Neural cell (in vitro differentiated cells): Measurements from ENCODE around the gene ACTRT2.

Source experiments
- EZH2 ChIP-seq: fragments of 200-600, 300-800 bp; shearing (Covaris generic), sonication (generic); IDR thresholded peaks from 2 replicates; pipeline ENCODE4 v1.6.1; 2014; ENCODE audit warnings: antibody characterized with exemption, low read length, borderline replicate concordance, mild to moderate bottlenecking; ENCODE audit not compliant: insufficient read depth, poor library complexity, severe bottlenecking
- MXI1 ChIP-seq: fragments of 450-650 bp; conservative IDR thresholded peaks from 2 replicates; pipeline ENCODE4 v1.6.1; 2014; ENCODE audit warnings: antibody characterized with exemption, mild to moderate bottlenecking; ENCODE audit not compliant: poor library complexity, severe bottlenecking
- POLR2AphosphoS5 ChIP-seq: IDR thresholded peaks from 2 replicates; pipeline ENCODE4 v1.6.1; 2012
- TF ChIP-seq, protein P1 (sequence below): fragments of 450-650 bp; IDR thresholded peaks from 2 replicates; pipeline ENCODE4 v1.5.1; 2014; ENCODE audit warnings: antibody characterized with exemption, mild to moderate bottlenecking, moderate library complexity; ENCODE audit not compliant: poor library complexity, severe bottlenecking

DNA sequence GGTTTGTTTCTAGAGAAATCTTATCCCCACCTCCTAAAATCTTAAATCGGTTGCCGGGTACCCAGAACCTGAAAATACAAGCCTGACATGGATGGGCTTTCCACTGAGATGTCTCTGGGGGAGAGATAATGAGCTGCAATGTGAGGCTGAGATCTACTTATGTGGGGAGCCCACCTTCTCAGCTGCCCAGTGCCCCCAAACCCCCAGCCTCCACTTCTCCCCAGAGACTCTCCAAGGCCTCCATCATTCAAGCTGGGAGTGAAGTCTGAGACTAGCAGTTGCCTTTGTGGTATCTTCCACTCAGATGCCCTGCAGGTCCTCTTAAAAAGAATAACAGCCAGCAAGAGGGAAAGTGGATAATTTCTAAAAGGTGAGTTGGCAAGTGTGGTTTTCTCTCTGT is 11.7 kb upstream of the ACTRT2 start:
- TF ChIP-seq, protein P1, sequence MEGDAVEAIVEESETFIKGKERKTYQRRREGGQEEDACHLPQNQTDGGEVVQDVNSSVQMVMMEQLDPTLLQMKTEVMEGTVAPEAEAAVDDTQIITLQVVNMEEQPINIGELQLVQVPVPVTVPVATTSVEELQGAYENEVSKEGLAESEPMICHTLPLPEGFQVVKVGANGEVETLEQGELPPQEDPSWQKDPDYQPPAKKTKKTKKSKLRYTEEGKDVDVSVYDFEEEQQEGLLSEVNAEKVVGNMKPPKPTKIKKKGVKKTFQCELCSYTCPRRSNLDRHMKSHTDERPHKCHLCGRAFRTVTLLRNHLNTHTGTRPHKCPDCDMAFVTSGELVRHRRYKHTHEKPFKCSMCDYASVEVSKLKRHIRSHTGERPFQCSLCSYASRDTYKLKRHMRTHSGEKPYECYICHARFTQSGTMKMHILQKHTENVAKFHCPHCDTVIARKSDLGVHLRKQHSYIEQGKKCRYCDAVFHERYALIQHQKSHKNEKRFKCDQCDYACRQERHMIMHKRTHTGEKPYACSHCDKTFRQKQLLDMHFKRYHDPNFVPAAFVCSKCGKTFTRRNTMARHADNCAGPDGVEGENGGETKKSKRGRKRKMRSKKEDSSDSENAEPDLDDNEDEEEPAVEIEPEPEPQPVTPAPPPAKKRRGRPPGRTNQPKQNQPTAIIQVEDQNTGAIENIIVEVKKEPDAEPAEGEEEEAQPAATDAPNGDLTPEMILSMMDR: no peak
- TF ChIP-seq MXI1 (no peak), EZH2 (no peak), POLR2AphosphoS5 (no peak)
